DMS53 treated with DMSO at 0.1 percent for 48 hours (cell line): ENCODE data around the gene TNRC6B.

Experiments
- DNase-seq: peaks from one replicate; lab custom pipeline; 2025; ENCODE audit not compliant: unreplicated experiment; lab: John Stamatoyannopoulos, UW

TNRC6B gene

DNA sequence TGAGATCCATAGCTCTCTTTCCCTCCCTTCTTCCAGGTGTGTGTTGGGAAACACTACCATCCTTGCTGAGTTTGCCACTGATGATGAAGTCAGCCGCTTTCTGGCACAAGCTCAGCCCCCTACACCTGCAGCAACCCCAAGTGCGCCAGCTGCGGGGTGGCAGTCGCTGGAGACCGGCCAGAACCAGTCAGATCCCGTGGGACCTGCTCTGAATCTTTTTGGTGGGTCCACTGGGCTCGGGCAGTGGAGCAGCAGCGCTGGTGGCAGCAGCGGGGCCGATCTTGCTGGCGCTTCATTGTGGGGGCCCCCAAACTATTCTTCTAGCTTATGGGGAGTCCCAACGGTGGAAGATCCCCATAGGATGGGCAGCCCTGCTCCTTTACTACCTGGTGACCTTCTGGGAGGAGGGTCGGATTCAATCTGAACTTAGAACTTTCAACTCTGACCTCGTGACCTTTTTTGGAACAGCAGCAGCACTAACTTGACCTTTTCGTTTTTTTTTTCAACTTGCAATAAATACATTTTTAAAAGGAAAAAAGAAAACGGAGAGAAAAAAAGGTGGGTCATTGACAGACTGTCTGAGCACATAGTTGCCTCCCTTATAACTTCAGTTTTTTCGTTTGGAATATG is 145.2 kb downstream of the TNRC6B start:
- no peak for DNase-seq

DNA sequence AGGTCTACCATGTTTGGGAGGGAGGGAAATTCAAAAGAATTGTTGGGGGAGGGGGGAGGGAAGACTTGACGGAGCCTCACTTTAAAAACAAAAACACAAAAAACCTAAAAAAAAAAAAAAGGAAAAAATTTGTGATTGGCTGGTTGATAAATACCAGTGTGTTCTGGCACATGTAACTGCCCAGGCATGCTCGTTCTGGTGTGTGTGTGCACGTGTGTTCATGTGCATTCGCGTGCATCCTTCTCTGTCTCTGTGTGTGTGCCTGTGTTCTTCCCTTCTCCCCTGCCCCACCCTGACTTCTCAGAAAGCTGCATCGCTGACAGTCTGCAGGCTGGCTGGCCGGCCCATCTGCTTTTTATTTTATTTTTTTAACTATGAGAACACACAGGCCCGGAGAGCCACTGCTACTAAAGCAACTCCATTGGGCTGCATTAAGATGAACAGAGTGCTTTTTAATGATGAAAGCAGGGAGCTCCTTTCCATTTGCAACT is 146.0 kb downstream of the TNRC6B start:
- no peak for DNase-seq

DNA sequence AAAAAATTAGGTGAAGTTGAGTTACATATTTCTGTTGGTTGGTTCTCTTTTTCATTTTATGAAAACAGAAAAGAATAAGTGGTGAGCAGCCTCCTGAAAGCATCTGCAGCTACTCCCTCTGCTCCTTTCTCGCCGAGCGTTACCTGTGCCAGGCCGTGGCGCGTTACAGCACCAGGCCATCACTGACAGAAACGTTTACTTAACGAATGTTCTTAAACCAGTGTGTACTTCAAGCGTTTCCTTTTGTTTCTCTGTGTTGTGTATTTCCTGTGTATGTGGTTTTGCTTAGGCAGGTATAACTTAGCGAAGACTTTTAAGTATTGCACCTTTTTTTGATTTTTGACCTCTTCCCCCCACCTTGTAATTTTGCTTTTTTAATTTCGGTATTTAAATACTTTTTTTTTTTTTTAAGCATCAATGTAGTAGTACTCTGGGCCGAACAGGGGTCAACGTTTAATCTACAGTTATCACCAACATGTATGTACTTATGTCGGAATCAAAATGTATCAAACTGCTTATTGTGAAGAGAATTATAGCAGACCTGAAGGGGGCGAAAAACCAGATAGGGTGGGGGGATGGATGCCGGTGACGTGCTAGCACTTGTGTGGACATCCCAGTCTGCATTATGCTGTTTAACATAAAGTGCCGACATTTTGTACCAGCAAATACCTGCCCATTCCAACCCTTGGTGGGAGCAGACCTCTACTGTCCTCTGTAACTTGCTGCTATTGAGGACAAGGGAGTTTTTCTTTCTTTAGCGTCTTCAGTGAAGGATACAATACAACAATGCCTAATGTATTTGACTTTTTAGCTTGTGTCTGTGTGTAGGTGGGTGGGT is 147.0 kb downstream of the TNRC6B start:
- no peak for DNase-seq

DNA sequence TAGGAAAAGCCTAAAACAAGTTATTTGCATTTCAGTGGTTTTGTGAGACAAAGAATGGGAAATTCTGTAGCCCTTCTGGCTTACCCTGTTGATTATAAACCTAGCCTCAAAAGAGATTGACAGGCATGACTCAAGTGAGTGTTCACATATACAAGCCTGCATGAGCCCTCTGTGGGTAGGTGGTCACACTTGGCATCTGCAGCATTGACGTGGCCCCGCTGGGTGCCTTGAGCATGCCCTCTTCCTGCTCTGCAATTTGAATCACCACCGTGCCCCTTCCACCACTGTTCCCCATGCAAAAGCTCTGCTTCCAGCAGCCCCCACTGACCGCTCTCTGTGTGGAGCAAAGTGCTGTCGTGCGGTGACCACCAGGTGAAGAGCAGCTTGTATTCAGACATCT is 147.6 kb downstream of the TNRC6B start:
- no peak for DNase-seq

DNA sequence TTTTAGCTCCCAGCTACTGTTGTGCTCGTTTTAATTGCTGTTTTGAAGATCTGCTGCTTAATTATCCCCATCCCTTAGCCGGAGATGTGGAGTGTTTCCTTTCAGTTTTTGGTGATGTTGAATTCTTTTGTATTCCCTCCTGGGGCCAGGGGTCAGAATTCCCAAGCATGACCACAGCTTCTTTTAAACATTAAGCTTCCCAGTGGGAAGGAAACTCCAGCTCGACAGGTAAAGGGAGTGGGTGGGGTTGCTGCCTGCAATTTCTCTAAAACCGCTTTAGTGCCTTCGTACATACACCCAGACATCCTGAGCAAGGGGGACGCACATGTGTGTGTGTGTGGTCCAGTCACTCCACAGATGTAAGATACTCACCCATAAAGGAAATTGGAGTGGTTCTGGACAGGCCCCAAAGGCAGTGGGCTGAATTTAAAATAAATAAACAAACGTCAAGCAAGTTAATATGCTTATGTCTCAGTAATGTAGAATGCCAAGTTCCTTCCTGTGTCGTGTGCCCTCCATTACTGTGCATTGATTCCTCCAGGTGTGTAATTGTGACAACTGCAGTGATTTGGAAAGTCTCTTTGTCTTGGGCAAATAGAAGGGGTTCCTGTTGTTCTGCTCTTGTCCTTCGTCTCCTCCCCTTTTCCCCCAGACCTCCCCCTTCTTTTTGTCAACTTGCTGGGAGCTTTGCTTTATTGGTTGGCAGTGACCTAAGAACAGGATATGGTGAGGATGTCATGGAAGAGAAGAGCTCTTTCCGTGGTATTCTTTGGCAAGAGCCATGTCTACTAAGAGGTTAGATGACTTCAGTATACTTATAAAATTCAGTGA is 149.4 kb downstream of the TNRC6B start:
- DNase-seq: no peak

DNA sequence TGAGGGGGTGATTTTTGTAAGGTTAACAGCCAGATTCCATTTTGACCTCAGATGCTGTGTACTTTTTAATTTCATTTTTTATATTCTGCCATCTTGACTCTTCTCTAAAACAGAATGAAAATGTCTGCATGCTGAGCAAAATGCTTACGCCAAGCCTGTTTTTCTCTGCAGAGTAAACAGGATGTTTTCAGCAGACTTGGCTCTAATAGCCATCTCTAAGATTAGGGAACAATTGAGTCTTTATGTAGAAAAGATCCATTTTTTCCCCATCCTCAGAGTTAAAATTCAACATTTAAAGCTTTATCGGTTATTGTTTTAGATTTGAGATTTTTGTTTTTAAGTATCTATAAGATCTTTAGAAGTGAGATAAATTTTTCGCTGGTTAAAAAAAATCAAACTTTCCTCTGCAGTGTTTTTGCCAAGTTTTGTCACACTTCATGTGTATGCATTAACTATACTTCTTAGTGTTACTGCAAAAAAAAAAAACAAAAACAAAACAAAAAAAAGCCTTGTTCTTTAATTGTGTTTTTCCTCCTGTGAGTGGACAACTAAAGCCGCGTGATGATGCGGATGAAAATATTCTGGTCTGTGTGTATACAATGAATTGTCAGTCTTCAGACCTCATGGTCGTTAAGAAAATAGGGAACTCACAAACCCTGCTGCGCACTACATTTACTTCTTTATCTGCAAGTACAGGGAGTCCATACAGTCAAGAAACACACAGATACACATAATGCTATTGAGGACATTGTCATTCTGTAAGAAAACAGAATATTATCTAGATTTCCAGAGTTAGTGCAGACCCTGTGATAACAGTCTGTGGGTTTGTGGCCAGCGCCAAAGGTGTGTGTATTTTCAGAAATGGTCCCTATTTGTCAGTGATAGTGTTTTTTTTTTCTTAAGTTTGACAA is 151.1 kb downstream of the TNRC6B start:
- DNase-seq: no peak

DNA sequence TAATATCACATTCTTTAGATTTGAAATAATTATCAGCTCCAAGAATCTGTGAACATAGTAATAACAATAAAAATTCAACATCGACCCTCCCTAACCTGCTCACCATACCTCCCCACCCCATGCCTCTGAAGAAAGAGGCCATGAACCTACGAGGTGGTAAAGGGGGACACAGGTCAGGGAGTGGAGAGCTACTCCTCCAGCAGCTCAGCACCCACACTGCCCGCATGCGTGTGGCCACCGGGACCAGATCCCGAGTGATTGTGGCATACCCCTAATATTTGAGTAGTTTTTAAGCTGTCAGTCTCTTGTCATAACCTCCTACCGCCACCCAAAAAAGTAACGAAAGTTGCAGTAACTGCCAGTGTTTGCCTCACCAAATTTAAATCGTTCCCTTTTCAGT is 151.7 kb downstream of the TNRC6B start:
- no peak for DNase-seq

DNA sequence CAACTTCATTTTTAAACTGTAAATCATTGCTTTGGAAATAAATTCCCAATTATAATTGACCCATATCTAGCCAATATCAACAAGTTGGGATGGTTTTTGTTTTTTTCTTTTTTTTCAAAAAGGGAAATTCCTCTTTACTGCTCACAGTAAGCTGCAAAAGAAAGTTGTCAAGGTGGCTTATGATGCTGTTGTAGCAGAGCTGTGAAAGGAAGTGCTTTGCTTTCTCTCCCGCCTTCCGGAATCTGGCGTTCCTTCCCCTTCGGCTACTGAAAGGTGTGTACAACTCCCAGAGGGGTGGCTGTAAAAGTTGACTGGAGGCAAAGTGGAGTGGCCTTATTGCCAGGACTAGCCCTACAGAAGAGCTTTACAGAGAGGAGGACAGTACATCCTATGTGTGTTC is 152.4 kb downstream of the TNRC6B start:
- no peak for DNase-seq

DNA sequence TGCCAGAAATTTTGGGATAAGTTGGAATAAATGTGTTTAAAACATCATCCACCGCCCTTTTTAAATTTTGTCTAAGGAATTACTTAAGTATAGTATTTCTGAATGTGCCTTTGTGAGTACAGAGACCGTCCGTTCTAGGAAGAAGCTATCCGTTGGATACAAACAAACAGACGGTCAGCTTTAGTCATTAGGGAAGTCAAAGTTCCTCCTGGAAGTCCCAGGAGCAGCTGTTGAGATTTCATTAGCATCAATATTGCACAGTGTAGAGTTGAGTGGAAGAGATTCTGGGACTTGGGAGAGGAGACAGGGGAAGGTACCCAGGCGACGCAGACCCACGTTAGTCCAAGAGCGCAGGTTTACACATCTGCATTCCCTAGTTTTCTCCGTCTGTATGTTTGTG is 152.9 kb downstream of the TNRC6B start:
- no peak for DNase-seq

DNA sequence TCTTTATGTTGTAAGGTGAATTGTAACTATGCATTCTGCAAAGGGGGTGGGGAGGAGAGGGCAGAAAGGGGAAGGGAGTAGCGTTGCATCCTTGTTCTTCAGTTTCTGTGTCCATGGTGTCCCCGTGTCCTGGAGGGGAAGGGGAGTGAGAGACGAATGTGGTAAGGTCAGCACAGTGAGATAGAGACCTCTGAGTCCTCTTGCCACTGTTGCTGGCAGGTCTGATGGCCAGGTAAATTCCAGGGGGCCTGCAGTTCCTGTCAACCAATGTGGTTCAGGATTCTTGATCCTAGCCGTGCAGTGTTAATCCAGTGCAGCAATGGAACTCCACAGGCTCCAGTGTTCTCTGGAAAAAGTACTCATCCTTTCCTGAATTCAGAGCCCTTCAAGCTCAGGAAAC is 154.0 kb downstream of the TNRC6B start:
- DNase-seq: no peak

DNA sequence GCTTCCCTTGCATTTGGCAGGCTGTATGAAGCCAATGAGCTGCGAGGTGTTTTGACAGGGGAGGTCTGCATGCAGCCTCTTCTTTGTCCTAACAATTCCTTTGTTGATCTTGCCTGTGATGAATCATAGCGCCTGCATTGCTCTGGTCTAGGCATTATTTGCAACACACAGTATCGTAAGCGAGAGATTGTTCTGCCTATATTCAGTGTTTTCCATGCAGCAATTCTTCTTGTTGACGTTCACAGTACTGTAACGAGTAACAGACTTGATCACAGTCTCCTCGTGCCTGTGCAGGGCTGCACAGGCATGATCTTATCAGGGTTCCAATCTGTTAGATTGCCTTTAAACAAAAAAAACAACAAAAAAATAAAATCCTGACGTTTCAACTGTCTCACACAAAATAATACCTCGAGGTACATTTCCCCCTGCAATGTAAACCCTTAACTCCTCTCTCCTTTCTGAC is 154.6 kb downstream of the TNRC6B start:
- no peak for DNase-seq

DNA sequence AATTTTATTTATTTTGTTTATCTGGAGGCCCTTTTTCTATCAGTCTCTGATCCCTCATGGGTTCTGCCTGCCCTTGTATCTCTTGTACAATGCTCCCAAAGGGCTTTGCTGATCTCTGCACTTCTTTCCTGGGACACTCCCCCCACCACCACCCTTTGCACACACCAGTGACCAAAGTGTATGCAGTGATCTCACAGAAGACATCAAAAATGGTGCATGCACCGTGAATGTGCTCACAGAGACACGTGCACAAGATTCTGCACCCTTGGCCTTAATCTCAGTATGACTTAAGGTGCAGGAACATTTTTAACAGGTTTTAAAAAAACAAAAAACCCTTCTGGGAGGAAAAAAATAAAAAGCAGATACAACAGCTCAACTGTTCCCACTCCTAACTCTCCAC is 156.3 kb downstream of the TNRC6B start:
- no peak for DNase-seq

DNA sequence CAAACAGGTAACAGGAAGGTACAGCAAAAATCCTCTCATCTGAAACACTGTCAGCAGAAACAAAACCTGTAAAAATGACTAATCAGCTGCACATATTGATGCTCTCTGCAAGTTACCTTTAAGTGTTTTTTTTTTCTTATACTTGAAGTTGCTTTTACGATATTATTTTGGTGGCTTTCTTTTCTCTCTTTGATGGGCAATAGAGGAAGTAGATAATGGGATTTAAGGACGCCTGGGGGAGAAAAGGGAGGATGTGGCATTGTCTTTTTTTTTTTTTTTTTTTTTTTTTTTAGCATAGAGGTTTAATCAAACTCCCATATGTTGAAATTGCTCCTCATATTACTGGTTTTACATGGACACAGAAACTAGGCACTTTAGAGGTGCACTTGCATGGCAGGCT is 157.2 kb downstream of the TNRC6B start:
- no peak for DNase-seq

DNA sequence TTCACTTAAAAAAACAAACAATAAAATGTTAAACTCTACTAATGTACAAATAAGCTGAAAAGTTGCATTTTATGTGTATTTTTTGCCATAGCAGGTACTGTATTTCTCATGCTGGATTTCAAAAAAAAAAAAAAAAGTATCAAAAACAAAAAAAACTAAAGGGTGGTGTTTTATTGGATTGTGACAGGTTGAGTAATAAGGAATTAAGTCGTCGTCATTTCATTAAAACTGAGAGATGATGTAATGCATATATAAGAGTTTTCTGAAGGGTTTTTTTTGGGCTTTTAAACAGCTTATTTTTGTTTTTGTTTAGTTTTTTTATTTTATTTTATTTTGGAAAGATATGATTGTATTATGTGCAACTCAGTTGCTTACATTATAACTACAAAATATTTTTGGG is 157.6 kb downstream of the TNRC6B start:
- DNase-seq: no peak

DNA sequence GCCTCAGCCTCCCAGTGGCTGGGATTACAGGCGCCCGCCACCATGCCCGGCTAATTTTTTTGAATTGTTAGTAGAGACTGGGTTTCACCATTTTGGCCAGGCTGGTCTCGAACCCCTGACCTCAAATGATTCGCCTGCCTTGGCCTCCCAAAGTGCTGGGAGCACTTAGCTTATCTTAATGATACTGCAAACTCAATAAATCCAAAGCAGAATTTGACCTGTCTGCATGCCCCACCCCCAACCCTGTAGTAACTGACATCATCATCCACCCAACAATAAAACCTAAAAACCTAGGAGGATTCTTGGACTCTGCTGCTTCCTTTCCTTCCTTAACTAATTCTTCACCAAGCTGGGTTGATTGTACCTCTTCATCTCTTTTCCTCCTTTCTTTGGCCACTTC is 162.3 kb downstream of the TNRC6B start:
- DNase-seq: no peak

DNA sequence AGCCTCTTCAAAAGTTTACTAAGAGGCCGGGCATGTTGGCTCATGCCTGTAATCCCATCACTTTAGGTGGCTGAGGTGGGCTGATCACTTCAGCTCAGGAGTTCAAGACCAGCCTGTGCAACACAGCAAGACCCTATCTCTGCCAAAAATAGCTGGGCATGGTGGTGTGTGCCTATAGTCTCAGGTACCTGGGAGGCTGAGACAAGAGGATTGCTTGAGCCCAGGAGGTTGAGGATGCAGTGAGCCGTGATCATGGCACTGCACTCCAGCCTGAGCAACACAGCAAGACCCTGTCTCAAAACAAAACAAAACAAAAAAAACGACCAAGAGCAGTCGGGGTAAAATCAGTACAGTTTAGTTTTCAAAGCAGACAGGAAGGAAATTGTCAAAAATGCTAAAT is 163.9 kb downstream of the TNRC6B start:
- DNase-seq: no peak

DNA sequence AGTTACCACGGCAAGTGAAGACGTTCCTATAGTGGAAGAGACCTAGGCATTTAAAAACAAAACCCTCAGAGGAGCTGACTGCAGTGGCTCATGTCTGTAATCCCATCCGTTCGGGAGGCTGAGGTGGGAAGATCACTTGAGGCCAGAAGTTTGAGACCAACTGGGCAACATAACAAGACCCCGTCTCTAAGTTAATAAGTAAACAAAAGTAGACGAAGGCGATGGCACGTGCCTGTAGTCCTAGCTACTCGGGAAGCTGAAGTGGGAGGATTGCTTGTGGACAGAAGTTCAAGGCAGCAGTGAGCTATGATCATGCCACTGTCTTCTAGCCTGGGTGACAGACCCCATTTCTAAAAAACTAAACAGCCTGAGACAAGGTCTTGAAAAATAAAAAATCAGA is 164.8 kb downstream of the TNRC6B start:
- no peak for DNase-seq

DNA sequence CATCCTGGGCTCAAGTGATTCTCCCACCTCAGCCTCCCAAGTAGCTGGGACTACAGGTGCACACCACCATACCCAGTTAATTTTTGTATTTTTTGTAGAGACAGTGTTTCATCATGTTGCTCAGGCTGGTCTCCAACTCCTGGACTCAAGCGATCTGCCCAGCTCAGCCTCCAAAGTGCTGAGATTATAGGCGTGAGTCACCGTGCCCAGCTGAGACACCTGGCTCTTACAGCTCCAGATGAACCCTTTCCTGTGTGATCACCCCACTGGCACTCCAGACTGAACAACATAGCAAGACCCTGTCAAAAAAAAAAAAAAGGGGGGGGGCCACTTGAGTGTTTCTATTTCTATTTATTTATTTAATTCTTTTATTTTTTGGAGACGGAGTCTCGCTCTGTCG is 167.5 kb downstream of the TNRC6B start:
- peak; percentile 19 for DNase-seq

DNA sequence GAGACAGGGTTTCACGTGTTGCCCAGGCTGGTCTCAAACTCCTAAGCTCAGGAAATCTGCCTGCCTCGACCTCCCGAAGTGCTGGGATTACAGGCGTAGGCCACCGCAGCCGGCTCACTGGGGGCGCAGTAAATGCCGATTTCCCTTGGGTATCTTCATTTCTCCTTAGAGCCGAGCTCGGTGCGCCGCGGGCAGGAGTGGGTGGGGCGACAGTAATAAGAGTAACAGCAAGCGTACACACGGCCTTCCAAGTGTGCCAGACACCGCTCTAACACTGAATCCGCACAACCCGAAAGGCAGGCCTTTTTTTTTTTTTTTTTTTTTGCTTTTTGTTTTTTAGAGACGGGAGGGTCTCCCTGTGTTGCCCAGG is 168.1 kb downstream of the TNRC6B start:
- DNase-seq: peak; percentile 9
